Measurements from ENCODE around the gene CLOCK.

GRCh38 chr4:55517526-55518229, 29.0 kb downstream of the CLOCK start:
- TF ChIP-seq, protein P1, sequence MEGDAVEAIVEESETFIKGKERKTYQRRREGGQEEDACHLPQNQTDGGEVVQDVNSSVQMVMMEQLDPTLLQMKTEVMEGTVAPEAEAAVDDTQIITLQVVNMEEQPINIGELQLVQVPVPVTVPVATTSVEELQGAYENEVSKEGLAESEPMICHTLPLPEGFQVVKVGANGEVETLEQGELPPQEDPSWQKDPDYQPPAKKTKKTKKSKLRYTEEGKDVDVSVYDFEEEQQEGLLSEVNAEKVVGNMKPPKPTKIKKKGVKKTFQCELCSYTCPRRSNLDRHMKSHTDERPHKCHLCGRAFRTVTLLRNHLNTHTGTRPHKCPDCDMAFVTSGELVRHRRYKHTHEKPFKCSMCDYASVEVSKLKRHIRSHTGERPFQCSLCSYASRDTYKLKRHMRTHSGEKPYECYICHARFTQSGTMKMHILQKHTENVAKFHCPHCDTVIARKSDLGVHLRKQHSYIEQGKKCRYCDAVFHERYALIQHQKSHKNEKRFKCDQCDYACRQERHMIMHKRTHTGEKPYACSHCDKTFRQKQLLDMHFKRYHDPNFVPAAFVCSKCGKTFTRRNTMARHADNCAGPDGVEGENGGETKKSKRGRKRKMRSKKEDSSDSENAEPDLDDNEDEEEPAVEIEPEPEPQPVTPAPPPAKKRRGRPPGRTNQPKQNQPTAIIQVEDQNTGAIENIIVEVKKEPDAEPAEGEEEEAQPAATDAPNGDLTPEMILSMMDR (IDR thresholded peaks at IDR 0.05): no peak
- TF ChIP-seq POLR2A (IDR thresholded peaks at IDR 0.05) (no peak), POLR2AphosphoS5 (IDR thresholded peaks at IDR 0.05) (no peak)
